Measurements from ENCODE around the gene HLA-DMA.
A peak's percentile ranks its signal among the peaks of the same experiment; 100 is the strongest.
"Not testable (repeated sequence)": the region's sequence is repeated elsewhere in the genome, so short reads cannot be mapped to it uniquely, and the experiment has no call there.

Gene HLA-DMA

DNA sequence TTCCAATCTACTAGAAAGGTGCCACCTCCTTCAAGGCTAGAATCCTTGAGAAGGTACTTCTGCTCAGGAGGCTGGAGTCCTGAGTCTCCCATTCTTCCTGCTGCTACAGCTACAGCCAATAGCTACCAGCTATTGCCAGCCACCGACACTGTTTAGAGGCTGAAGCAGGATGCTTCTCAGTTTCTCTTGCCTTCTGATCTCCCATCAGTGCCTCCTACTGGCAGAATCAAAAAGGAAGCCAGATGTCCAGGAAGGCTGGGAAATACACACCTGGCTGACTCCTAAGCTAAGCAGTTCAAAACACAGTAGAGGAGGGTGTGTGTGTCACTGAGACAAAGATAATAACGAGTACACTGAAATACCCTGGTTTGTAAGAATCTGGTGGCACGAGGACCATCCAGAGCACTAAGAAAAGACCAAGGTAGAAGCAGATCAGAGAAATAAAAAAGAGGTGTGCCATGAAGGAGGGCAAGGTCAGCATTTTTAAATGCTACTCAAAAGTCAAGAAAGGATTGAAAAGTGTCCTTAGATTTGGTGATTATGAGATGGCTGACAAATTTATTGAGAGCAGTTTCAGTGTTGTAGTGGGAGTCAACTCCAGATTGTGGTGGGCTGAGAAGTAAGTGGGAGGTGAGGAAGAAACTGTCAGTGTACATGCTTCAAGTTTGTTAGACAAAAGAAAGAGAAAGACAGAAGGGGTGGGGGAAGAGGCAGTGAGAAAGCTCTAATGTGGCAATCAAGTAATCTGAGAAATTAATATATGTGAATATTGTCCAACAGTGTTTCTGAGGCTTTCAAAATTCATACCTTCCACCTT lies 2.3 kb upstream of the HLA-DMA start:
- peak in 1 of 3 experiments; percentile 4 for DNase-seq

GRCh38 chr6:32954267-32954666 lies 1.4 kb upstream of the HLA-DMA start:
- DNase-seq = no peak

DNA sequence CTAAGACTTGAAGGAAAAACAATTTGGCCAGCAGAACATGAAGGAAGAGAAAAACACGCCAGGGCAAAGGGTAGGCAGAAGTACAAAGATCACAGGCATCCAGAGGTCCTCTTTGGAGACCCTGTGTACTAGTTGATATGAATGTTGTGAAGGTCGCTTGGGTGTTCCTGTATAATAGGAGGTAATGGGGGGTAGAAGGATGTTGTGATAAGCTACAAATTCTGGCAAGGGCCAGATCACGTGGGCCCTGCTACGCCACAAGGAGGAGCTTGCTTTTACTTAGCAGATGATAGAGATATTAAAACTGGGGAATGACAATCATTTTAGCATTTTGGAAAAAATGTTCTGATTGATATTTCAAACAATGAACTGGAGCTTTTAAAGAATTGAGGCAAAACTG lies 878 bp upstream of the HLA-DMA start:
- no peak for DNase-seq

- DNase-seq = no peak
Observed at GRCh38 chr6:32950449-32950848, 2.4 kb downstream of the HLA-DMA start.

- DNase-seq = no peak
Observed at GRCh38 chr6:32950010-32950409, 2.9 kb downstream of the HLA-DMA start.

DNA sequence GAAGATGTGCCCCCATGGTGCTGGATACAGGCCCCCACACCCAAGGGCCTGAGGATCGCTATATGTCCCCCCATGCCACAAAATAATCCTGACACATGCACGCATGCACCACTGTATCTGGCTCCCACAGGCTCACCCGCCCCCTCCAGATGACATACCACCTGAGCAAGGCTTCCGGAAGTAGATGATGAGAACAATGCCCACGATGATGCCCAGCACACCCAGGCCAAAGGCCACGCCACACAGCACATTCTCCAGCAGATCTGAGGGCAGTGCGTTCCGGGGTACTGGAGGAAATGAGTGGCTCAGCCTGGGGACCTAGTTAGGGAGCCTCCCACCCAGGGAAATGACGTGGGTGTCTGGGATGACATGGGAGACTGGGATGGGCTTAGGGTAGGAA lies 3.8 kb downstream of the HLA-DMA start:
- DNase-seq = no peak

DNA sequence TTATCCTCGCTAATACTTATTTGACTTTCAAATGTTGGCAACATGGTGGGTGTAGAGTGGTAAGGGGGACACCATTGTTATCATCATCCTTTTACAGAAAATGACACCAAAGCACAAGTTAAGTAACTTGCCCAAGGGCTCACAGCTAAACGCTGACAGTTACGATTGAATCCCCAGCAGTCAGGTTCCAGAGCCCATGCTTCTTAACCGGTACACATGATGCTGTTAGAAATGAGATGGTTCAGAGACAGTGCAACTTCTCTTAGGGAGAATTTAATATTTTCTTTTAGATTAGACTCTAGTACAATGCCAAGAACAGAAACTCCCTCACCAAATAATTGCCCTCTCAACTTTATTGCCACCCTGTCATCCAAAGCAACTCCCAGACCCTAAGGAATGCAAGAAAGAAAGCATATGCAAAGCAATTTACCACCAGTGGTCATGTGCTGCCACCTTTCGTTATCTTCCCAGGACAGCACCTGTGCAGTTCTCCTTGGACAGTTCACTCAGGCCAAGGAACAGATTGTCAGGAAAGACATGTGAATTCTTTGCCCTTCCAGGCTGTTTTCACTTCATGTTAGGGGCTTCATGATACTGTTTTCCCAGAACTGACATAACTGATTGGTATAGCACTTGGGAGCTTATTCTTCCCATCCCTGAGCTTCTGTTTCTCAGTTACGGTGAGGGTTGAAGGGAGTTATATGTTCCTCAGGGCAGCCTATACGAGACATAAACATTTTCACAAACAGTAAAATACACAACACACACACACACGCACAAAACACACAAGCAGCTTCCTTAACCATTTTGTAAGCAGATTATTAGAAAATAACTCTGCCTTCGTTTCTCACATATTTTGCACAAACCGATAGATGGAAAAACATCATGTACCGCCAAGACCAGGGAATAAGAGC lies 5.1 kb downstream of the HLA-DMA start:
- peak; percentile 21 to 62 (median 60) for DNase-seq

GRCh38 chr6:32946893-32947292 lies 6.0 kb downstream of the HLA-DMA start:
- no peak for DNase-seq

DNA sequence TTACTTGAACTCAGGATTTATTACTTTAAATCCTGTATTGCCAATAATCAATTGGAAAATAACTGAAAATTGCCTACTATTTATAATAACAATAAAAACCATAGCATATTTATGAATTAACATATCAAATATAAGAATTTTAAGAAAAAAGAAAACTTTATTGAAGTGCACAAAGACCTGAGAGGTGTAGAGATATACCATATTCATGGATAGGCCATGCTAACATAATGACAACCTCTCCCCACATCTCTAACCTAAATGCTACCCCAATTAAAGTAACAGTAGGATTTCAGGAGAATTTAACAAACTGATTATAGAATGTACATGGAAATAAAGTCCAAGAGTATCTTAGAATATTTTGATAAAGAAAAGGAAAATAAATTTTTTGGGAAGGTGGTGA lies 6.9 kb downstream of the HLA-DMA start:
- no peak for DNase-seq

- no peak for DNase-seq
Observed at GRCh38 chr6:32945108-32945760, 7.7 kb downstream of the HLA-DMA start.

DNA sequence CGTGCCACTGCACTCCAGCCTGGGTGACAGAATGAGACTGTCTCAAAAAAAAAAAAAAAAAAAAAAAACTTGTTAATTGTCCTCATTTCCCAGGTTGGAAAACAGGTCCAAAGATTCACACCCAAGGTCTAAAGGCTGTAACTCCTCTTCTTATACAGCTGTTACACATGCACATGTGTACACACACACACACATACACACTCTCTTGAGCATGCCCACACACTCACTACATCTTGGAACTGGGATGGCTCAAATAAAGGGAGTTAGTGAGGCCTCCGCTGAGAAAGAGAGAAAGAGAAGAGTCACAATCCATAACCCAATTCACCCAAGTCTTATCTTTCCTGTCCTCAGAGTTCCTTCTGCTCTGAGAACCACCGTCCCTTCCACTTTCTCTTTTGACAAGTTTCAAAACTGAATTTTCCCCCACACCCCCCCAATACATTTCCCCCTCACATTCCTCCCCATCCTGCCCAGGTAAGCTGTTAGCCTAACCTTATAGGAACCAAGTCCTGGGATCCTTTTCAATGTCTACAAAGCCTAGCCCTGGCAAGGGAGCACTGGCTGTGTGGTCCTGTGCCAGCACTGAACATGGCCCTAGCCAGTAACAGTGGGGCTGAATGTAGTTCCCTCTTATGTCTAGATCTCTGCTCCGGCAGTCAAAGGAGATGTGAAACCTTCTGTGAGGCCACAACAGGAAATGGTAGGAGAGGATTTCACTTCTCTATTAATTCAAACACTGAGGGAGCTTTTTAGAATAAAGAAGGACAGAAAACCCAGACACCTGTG lies 8.8 kb downstream of the HLA-DMA start:
- no peak for DNase-seq

DNA sequence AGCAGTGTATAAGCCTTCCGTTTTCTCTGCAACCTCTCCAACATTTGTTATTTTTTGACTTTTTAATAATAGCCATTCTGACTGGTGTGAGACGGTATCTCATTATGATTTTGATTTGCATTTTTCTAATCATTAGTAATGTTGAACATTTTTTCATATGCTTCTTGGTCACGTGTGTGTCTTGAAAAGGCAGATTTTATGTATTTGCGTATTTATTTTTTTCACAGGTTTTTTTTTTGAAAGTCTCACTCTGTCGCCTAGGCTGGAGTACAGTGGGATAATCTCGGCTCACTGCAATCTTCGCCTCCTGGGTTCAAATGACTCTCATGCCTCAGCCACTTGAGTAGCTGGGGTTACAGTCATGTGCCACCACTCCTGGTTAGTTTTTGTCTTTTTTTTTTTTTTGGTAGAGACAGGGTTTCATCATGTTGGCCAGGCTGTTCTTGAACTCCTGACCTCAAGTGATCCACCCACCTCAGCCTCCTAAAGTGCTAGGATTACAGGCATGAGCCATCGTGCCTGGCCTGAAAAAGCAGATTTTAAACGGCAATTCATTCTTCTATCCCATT lies 10.3 kb downstream of the HLA-DMA start:
- not testable (repeated sequence) for DNase-seq

DNA sequence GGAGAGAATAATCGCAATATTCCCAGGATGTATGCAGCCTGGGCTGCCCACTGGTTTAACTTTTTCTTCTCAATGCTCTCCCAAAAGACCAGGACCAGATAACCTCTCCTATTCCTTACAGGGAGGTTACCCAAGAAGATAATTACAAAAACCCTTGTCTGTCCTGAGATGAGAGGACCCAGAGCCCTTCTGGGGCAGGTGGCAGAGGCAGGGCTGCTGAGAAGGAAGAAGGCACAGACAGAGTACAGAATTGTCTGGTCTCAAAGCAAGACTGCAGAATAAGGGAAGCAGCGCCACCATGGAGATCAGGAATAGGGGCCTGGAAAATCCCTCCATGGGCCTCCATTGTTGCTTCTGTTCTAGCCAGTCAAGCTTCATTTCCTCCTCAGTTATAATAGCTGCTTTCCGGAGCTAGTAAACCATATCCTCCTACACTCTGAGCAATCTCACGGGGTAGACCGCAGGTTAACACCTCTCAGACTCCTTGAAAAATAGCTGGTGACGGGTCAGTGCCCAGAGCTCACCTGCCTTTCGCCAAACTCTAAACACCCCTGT lies 11.6 kb downstream of the HLA-DMA start:
- DNase-seq = peak in 1 of 3 experiments; percentile 53

DNA sequence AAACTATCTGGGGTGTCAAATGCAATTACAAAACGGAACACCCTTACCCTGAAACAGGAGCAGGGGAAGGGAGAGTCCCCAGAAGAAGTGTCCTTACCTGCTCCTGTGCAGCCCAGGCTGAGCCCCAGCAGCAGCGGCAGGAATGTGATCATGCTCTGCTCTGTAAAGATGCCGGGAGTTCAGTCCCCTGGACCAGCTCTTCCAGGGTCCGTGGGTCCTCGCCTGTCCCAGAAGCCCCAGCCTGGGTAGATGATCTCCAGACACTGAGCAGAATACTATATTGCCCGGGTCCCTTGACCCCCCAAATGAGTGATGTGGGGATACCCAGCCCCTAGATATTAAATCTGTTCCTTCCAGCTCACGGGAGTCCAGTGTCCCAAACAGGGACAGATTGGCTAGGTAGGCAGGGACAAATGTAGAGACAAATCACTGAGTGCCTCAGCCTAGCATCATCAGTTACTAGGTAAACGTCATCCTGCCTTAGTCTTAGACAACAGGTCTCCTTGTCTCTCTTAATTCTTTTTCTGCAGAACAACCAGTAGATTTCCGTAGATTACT lies 12.2 kb downstream of the HLA-DMA start, which contains the start of gene HLA-DMB:
Gene HLA-DMB (minus strand): TSS at position 373 of the 558 bp plus-strand sequence. CDS start 221 bp downstream, at position 152.
- DNase-seq = peak in 2 of 3 experiments; percentile 8 to 13

- no peak for DNase-seq
Observed at GRCh38 chr6:32938494-32938893, 14.4 kb downstream of the HLA-DMA start.

DNA sequence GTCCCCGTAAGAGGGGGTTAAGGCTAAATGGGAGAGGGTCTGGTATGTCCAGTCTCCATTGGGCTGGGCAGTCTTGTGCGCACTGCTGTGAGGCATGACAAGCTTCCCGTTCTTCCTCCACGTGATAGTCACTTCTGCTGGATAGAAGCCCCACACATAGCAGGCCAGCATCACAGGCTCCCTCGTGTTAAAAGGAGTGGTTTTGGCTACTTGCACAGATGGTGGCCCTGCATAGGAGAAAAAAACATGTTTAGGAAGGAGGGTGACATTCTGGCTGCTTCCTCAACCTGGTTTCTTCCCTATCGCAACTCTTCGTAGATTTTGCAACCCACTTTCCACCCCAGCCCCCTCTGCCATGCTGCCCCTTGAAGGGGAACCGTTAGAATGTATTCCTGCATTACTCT lies 15.7 kb downstream of the HLA-DMA start:
- no peak for DNase-seq

DNA sequence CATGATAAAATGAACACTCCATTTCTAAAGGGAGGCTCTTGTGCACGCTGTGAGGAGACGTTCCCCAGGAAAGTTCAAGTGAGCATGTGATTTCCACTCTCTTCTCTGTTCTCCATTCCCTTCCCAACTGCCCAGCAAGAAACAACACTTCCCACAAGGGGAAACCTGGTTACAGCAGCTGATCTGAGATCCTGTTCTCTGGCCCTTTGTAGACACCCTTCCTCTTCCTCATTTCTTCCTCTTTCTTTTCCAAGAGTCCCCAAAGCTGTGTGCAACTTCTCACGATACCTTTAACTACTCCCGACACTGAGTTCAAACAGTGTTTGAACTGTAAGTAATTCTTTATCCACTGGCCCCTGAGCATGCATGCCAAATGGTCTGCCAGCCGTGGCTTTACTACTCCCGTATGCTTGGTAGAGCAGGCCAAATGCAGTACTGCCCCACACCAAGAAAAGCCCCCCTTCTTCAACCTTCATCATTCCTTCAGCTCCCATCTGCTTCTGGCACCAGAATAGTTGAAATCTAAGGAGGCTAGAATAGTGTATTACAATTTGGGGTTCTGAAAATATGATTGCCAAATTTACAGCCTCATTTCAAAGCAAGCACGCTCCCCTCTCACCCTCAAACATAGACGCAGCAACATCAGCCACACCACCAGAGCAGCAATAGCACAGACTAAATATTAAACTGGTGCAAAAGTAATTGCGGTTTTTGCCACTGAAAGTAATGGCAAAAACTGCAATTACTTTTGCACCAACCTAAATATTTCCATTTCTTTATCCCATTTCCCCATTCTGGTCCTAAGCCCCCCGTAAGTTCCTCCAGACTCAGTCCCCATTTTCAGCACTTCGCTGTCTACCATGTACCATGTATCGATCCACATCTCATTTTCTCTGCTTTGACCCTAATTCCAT lies 16.4 kb downstream of the HLA-DMA start:
- peak in 1 of 3 experiments; percentile 25 for DNase-seq

GRCh38 chr6:32935551-32936238 lies 17.2 kb downstream of the HLA-DMA start:
- DNase-seq = no peak

DNA sequence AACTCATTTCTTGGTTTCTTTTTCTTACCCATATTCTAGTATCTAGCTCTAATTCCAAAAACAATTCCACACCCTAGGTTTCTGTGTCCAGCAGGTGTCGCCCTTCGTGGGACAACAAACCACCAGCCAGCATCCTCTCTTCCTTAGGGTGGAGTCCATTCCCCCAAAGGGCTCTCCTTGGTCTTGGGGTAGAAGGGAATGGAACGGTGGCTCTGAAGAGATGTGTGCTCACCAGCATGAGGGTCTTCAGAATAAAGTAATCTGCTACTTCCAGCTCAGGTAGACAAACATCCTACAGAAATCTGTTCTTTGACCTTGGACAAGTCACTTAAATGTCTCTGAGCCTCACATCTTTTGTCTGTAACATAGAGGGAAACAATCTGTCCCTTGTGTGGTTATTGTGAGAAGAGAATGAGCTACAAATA lies 19.2 kb downstream of the HLA-DMA start:
- DNase-seq = peak; percentile 48 to 81 (median 77)

Measured in NCI-H1417 (cell line).